ENCODE measurements around the gene EIF5.

DNA sequence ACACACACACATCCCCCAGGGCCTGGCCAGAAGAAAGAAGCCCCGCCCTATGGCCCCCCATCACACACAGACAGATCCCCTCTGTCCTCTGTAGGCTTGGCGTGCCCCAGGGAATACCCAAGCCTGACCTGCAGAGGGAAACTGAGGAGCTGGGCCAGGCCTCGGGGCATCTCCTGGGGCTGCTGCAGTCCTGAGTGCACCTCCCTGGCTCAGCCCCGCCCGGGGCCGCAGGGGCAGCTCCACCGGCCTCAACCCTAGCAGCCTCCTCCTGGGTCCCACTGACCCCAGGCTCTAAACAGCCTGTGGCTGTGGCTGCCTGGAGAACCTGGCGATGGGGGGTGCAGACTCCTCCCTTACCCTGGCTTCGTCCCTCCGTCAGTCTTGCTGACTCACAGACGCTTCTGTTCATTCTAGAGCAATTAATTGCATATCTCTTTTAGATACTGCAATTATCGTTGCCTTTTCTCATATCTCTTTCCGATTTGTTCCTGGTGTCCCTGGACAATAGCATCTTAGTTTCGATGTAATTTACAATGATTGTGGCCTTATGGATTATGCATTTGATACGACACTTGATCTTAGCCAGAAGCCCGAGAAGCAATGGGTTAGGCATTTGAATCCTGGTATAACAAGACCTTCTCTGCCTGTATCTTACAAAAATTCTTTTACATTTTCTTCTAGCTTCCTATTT is 45.8 kb upstream of the EIF5 start:
- no peak for TF ChIP-seq CTCF (conservative IDR thresholded peaks at IDR 0.05; ENCODE audit: low read depth in 2 of 2)
- TF ChIP-seq, protein P1, sequence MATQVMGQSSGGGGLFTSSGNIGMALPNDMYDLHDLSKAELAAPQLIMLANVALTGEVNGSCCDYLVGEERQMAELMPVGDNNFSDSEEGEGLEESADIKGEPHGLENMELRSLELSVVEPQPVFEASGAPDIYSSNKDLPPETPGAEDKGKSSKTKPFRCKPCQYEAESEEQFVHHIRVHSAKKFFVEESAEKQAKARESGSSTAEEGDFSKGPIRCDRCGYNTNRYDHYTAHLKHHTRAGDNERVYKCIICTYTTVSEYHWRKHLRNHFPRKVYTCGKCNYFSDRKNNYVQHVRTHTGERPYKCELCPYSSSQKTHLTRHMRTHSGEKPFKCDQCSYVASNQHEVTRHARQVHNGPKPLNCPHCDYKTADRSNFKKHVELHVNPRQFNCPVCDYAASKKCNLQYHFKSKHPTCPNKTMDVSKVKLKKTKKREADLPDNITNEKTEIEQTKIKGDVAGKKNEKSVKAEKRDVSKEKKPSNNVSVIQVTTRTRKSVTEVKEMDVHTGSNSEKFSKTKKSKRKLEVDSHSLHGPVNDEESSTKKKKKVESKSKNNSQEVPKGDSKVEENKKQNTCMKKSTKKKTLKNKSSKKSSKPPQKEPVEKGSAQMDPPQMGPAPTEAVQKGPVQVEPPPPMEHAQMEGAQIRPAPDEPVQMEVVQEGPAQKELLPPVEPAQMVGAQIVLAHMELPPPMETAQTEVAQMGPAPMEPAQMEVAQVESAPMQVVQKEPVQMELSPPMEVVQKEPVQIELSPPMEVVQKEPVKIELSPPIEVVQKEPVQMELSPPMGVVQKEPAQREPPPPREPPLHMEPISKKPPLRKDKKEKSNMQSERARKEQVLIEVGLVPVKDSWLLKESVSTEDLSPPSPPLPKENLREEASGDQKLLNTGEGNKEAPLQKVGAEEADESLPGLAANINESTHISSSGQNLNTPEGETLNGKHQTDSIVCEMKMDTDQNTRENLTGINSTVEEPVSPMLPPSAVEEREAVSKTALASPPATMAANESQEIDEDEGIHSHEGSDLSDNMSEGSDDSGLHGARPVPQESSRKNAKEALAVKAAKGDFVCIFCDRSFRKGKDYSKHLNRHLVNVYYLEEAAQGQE (IDR thresholded peaks at IDR 0.05; ENCODE audit: unreplicated experiment): no peak
- TF ChIP-seq CREB1 (CRISPR knock-in tag; IDR thresholded peaks at IDR 0.05; ENCODE audit: low read depth): no peak
- no peak for TF ChIP-seq NANOG (IDR thresholded peaks at IDR 0.05; ENCODE audit: borderline replicate concordance)
- TF ChIP-seq POLR2AphosphoS5 (IDR thresholded peaks at IDR 0.05; ENCODE audit: low read depth): no peak
- TF ChIP-seq EZH2 (IDR thresholded peaks at IDR 0.05; ENCODE audit: low read depth, unreplicated experiment): no peak
- TF ChIP-seq EZH2phosphoT487 (IDR thresholded peaks at IDR 0.05; ENCODE audit: unreplicated experiment): no peak
- no peak for TF ChIP-seq ZNF331 (CRISPR knock-in tag; IDR thresholded peaks at IDR 0.05; ENCODE audit: low read depth)
- no peak for TF ChIP-seq JUNB (IDR thresholded peaks at IDR 0.05; ENCODE audit: unreplicated experiment)
